HCEC 1CT (cell line): ENCODE measurements around the gene MST1.
A peak's percentile ranks its signal among the peaks of the same experiment; 100 is the strongest.

Experiments used
- DNase-seq: peaks from one replicate; pipeline ENCODE4 v3.0.0-alpha.2; 2017

Gene MST1

GRCh38 chr3:49717959-49718857 lies 28.9 kb upstream of the MST1 start:
- DNase-seq, result no peak

- no peak for DNase-seq
These were observed 28.1 kb upstream of the MST1 start for GRCh38 chr3:49717211-49717958.

- no peak for DNase-seq
These were observed 27.5 kb upstream of the MST1 start for GRCh38 chr3:49716691-49717210.

- no peak for DNase-seq
These were observed 26.9 kb upstream of the MST1 start for GRCh38 chr3:49716169-49716568.

GRCh38 chr3:49715611-49716121 lies 26.4 kb upstream of the MST1 start:
- DNase-seq, result no peak

- no peak for DNase-seq
These were observed 25.7 kb upstream of the MST1 start for GRCh38 chr3:49714728-49715550.

GRCh38 chr3:49713336-49714105 lies 24.2 kb upstream of the MST1 start:
- DNase-seq, result no peak

- no peak for DNase-seq
These were observed 23.5 kb upstream of the MST1 start for GRCh38 chr3:49712631-49713317.

- DNase-seq, result no peak
These were observed 22.9 kb upstream of the MST1 start for GRCh38 chr3:49712166-49712565.

GRCh38 chr3:49711489-49711888 lies 22.2 kb upstream of the MST1 start:
- no peak for DNase-seq

GRCh38 chr3:49709852-49710251 lies 20.6 kb upstream of the MST1 start:
- DNase-seq, result no peak

GRCh38 chr3:49707113-49707480 lies 17.8 kb upstream of the MST1 start:
- DNase-seq, result no peak

GRCh38 chr3:49706456-49707112 lies 17.3 kb upstream of the MST1 start:
- DNase-seq, result no peak

GRCh38 chr3:49705390-49705960 lies 16.2 kb upstream of the MST1 start:
- no peak for DNase-seq

GRCh38 chr3:49704629-49705028 lies 15.4 kb upstream of the MST1 start:
- DNase-seq, result no peak

GRCh38 chr3:49703956-49704355 lies 14.7 kb upstream of the MST1 start:
- DNase-seq, result no peak

GRCh38 chr3:49703443-49703927 lies 14.2 kb upstream of the MST1 start:
- DNase-seq, result peak; percentile 51

GRCh38 chr3:49702672-49703071 lies 13.4 kb upstream of the MST1 start:
- no peak for DNase-seq

GRCh38 chr3:49701388-49702077 lies 12.3 kb upstream of the MST1 start:
- no peak for DNase-seq
